Measurements from ENCODE around the gene PPP4R4.
"Not testable (repeated sequence)": the region's sequence is repeated elsewhere in the genome, so short reads cannot be mapped to it uniquely, and the experiment has no call there.

PPP4R4 gene

DNA sequence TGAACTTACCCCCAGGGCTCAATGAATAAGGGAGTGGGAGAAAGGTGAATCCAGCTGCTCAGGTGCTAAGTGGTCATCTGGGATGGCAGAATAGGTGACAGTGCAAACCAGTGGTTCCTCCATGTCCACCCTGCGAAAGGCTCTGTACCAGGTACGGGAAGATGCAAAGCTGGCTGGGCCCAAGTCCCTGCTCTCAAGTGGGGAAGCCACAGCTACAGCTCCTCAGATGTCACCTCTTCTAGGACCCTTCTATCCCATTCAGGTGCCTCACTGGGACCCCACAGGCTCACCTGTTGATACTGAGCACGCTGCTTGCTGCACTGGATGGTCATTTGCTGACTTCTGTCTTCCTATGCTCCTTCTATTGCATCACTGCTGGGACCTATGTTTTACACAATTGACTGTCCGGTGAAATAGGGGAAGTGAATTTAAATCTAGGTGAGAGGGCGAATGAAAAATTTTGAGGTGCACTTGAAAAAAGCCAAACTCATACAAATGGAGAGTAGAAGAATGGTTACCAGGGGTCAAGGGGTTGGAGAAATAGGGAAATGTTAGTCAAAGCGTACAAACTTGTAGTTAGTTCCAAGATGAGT is 20.3 kb upstream of the PPP4R4 start:
- H3K36me3 ChIP-seq (replicated peaks), result no peaks in the 10 kb centered on the region
- no peak overlapping the region for H3K27ac ChIP-seq
- in situ Hi-C loops (cut with HindIII; ENCODE audit: low pct_ligation_motif_present, low sequenced_read_pairs), result no loop called here
- TF ChIP-seq, protein P1, sequence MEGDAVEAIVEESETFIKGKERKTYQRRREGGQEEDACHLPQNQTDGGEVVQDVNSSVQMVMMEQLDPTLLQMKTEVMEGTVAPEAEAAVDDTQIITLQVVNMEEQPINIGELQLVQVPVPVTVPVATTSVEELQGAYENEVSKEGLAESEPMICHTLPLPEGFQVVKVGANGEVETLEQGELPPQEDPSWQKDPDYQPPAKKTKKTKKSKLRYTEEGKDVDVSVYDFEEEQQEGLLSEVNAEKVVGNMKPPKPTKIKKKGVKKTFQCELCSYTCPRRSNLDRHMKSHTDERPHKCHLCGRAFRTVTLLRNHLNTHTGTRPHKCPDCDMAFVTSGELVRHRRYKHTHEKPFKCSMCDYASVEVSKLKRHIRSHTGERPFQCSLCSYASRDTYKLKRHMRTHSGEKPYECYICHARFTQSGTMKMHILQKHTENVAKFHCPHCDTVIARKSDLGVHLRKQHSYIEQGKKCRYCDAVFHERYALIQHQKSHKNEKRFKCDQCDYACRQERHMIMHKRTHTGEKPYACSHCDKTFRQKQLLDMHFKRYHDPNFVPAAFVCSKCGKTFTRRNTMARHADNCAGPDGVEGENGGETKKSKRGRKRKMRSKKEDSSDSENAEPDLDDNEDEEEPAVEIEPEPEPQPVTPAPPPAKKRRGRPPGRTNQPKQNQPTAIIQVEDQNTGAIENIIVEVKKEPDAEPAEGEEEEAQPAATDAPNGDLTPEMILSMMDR (IDR thresholded peaks at IDR 0.05; ENCODE audit: low read depth, low read length, missing control alignments), result no peak
- H3K4me3 ChIP-seq (ENCODE audit: low read depth, low read length), result no peak overlapping the region
- no peaks in the 10 kb centered on the region for H3K27me3 ChIP-seq (replicated peaks)
- DNase-seq, result no peak

DNA sequence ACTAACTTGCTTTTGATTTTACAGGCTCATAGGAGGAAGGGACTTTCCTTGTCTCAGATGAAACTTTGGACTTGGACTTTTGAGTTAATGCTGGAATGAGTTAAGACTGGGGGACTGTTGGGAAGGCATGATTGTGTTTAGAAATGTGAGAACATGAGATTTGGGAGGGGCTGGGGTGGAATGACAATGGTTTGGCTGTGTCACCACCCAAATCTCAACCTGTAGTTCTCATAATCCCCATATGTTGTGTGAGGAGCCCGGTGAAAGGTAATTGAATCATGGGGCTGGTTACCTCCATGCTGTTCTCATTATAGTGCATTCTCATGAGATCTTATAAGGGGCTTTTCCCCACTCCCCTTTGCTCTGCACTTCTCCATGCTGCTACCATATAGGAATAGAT is 18.0 kb upstream of the PPP4R4 start:
- H3K4me3 ChIP-seq (ENCODE audit: low read depth, low read length); H3K27me3 ChIP-seq (replicated peaks); in situ Hi-C loops (cut with HindIII; ENCODE audit: low pct_ligation_motif_present, low sequenced_read_pairs); H3K36me3 ChIP-seq (replicated peaks); DNase-seq; H3K27ac ChIP-seq: not testable (repeated sequence)

DNA sequence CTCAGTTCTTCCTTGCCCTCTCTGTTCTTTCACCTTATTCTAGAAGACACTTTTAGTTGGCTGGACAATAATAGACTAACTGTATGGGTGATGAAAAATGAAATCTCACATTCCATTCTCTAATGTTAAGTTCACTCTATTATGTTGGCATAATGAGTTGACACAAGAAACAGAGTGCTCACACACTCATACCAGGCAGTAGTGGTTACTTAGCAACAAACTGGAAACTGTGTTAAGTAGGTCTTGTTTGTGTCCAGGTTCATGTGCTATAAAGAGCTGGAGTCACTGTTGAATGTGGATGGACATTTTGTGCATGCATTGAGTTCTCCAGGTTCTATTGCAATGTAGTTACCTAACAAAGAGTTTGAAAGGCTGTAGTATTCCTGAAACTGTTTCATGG is 16.9 kb upstream of the PPP4R4 start:
- no peak overlapping the region for H3K27ac ChIP-seq
- DNase-seq, result no peak
- no peaks in the 10 kb centered on the region for H3K36me3 ChIP-seq (replicated peaks)
- TF ChIP-seq, protein P1 (IDR thresholded peaks at IDR 0.05; ENCODE audit: low read depth, low read length, missing control alignments), result no peak
- H3K27me3 ChIP-seq (replicated peaks), result no peaks in the 10 kb centered on the region
- in situ Hi-C loops (cut with HindIII; ENCODE audit: low pct_ligation_motif_present, low sequenced_read_pairs), result no loop called here
- H3K4me3 ChIP-seq (ENCODE audit: low read depth, low read length), result no peak overlapping the region

DNA sequence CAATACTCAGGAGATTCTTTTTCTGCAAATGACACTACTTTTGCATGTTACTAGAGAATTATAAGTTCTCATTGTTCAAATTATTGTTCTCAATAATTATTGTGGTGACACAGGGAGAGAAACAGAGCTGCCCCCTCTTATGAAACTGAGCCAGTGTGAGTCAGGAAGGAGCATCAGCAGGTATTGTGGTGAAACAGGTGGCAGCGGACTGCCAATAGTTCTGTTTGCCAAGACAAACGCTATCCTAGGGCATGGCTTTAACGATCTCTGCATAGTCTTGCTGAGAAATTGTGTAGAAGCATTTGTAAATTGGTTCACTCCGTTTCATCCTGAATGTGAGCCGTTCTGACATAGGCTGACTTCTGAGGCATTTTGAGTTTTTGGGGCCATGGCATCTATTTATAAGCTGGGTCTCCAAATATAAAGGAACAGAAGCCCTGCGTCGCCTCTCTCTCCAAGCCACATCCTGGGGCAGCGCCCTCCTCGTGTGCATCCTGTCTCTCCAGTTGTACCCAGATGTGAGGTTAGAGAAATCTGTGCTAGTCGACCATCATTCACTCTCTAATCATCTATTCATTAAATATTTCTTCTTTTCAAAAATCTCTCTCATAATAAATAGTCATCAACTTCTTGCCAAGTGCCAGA is 15.8 kb upstream of the PPP4R4 start:
- no peak for DNase-seq
- Histone ChIP-seq H3K27ac (no peak overlapping the region), H3K27me3 (replicated peaks) (no peaks in the 10 kb centered on the region), H3K4me3 (ENCODE audit: low read depth, low read length) (no peak overlapping the region), H3K36me3 (replicated peaks) (no peaks in the 10 kb centered on the region)
- in situ Hi-C loops (cut with HindIII; ENCODE audit: low pct_ligation_motif_present, low sequenced_read_pairs), result no loop called here
- TF ChIP-seq, protein P1 (IDR thresholded peaks at IDR 0.05; ENCODE audit: low read depth, low read length, missing control alignments), result no peak

DNA sequence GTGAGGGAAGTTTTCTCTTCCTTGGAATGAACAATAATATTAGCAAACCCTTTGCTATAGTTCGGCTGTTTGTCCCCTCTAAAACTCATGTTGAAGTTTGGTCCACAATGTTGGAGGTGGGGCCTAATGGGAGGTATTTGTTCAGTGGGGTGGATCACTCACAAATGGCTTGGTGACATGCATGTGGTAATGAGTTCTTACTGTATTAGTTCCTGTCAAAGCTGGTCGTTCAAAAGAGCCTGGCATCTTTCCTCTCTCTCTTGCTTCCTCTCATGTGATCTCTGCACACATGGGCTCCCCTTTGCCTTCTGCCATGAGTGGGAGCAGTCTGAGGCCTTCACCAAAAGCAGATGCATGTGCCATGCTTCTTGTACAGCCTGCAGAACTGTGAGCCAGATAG is 13.1 kb upstream of the PPP4R4 start:
- H3K27me3 ChIP-seq (replicated peaks), result peaks cover 19% of the 10 kb centered on the region
- TF ChIP-seq, protein P1 (IDR thresholded peaks at IDR 0.05; ENCODE audit: low read depth, low read length, missing control alignments), result no peak
- no peak for DNase-seq
- H3K27ac ChIP-seq, result no peak overlapping the region
- in situ Hi-C loops (cut with HindIII; ENCODE audit: low pct_ligation_motif_present, low sequenced_read_pairs), result no loop called here
- H3K4me3 ChIP-seq (ENCODE audit: low read depth, low read length), result no peak overlapping the region
- no peaks in the 10 kb centered on the region for H3K36me3 ChIP-seq (replicated peaks)

DNA sequence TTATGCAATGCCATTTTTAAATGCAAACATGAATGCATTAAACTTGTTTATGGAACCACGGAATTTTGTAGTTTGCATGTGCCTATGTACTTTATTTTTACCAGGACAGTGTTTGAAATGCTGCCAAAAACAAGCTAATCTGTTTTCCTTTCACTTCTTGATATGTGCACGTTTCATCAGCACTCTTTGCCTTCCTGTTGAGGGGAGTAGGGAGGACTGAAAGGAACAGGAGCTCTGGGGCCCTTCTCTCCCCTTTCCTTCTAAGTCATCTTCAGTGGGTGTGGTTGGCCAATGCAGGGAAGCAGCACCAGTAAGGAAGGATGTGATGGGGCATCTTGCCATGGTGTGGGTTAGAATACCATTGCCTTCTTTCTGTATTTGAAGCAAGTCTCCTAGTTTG is 12.1 kb upstream of the PPP4R4 start:
- Histone ChIP-seq H3K36me3 (replicated peaks) (no peaks in the 10 kb centered on the region), H3K27ac (no peak overlapping the region), H3K4me3 (ENCODE audit: low read depth, low read length) (no peak overlapping the region), H3K27me3 (replicated peaks) (peaks cover 19% of the 10 kb centered on the region)
- no peak for DNase-seq
- in situ Hi-C loops (cut with HindIII; ENCODE audit: low pct_ligation_motif_present, low sequenced_read_pairs), result no loop called here
- TF ChIP-seq, protein P1 (IDR thresholded peaks at IDR 0.05; ENCODE audit: low read depth, low read length, missing control alignments), result no peak
